ENCODE measurements around the gene DBH. TPM values are rescaled to one million over a fixed set of nuclear protein-coding genes. Genes with fewer than 3 reads are reported as not detected.

DBH gene
- total and polyA plus RNA-seq, 2 donors (not counting 1 experiment from before 2014, with no cell fraction given) = not detected

GRCh38 chr9:133696071-133696472 is 59.9 kb downstream of the DBH start:
- Mint-ChIP-seq H3K9me3 (ENCODE audit: insufficient read depth) (no peaks in the 10 kb centered on the region), H3K4me3 (no peak overlapping the region), H3K27ac (no peak overlapping the region), H3K27me3 (peaks cover 45% of the 10 kb centered on the region), H3K4me1 (peaks cover 9% of the 10 kb centered on the region)
- Histone ChIP-seq H3K4me3 (ENCODE audit: control extremely low read depth in 1 of 5, extremely low read depth in 1 of 5, insufficient read depth in 1 of 5, low read depth in 2 of 5, low read length in 4 of 5) (no peak overlapping the region), H3K36me3 (replicated peaks in 1 of 2; ENCODE audit: control extremely low read depth in 1 of 2, control insufficient read depth in 1 of 2, extremely low read depth in 1 of 2, insufficient read depth in 2 of 2, low read length in 1 of 2) (no peaks in the 10 kb centered on the region), H3K9ac (ENCODE audit: low read length) (no peak overlapping the region), H3K9me3 (ENCODE audit: control extremely low read depth in 1 of 3, control insufficient read depth in 2 of 3, insufficient read depth in 1 of 3, low read length in 2 of 3) (peaks cover 0 to 2% (median 0%) of the 10 kb centered on the region in 3 donors), H2AFZ (ENCODE audit: insufficient read depth, low read depth, low read length, poor library complexity, severe bottlenecking) (no peak overlapping the region), H3K4me2 (replicated peaks; ENCODE audit: low read depth, low read length, poor library complexity, severe bottlenecking) (no peak overlapping the region), H3K27ac (ENCODE audit: low read length in 2 of 2) (no peak overlapping the region), H3K27me3 (replicated peaks in 1 of 4; ENCODE audit: control extremely low read depth in 1 of 4, control insufficient read depth in 3 of 4, insufficient read depth in 4 of 4, low read length in 3 of 4) (peaks cover 0 to 17% (median 0%) of the 10 kb centered on the region in 4 experiments), H3K4me1 (ENCODE audit: control insufficient read depth in 2 of 2, insufficient read depth in 2 of 2, low read length in 2 of 2) (peaks cover 3 to 5% of the 10 kb centered on the region in 2 donors), H4K20me1 (ENCODE audit: control insufficient read depth, insufficient read depth, low read length, poor library complexity, severe bottlenecking) (no peaks in the 10 kb centered on the region), H3K79me2 (ENCODE audit: control insufficient read depth, insufficient read depth, low read length) (no peaks in the 10 kb centered on the region)
- 93% methylated on average over 12 of the region's 12 CpGs for WGBS (ENCODE audit: insufficient coverage)
- no peak for DNase-seq
- CTCF ChIA-PET = no interaction called here
- intact Hi-C loops (cut with micrococcal nuclease) = no loop called here
- no peak for ATAC-seq (ENCODE audit: low read depth)
- POLR2A ChIA-PET = no interaction called here
- TF ChIP-seq EZH2 (IDR thresholded peaks at IDR 0.05; ENCODE audit: borderline replicate concordance, insufficient read depth, low read depth, low read length, poor library complexity, severe bottlenecking) (no peak), CTCF (IDR thresholded peaks at IDR 0.05) (no peak)

- TF ChIP-seq EZH2 (IDR thresholded peaks at IDR 0.05; ENCODE audit: borderline replicate concordance, insufficient read depth, low read depth, low read length, poor library complexity, severe bottlenecking) = no peak
- no peak for TF ChIP-seq CTCF (IDR thresholded peaks at IDR 0.05)
- Mint-ChIP-seq H3K4me1 (peaks cover 25% of the 10 kb centered on the region), H3K4me3 (no peak overlapping the region), H3K27me3 (peaks cover 39% of the 10 kb centered on the region), H3K9me3 (ENCODE audit: insufficient read depth) (no peaks in the 10 kb centered on the region), H3K27ac (no peak overlapping the region)
- Histone ChIP-seq H2AFZ (ENCODE audit: insufficient read depth, low read depth, low read length, poor library complexity, severe bottlenecking) (no peak overlapping the region), H3K4me3 (ENCODE audit: control extremely low read depth in 1 of 5, extremely low read depth in 1 of 5, insufficient read depth in 1 of 5, low read depth in 2 of 5, low read length in 4 of 5) (no peak overlapping the region), H3K4me2 (replicated peaks; ENCODE audit: low read depth, low read length, poor library complexity, severe bottlenecking) (no peak overlapping the region), H3K27ac (ENCODE audit: low read length in 2 of 2) (no peak overlapping the region), H3K9ac (ENCODE audit: low read length) (no peak overlapping the region), H3K27me3 (replicated peaks in 1 of 4; ENCODE audit: control extremely low read depth in 1 of 4, control insufficient read depth in 3 of 4, insufficient read depth in 4 of 4, low read length in 3 of 4) (peaks cover 0 to 21% (median 6%) of the 10 kb centered on the region in 4 experiments), H3K4me1 (ENCODE audit: control insufficient read depth in 2 of 2, insufficient read depth in 2 of 2, low read length in 2 of 2) (peaks cover 16 to 28% of the 10 kb centered on the region in 2 donors), H3K36me3 (replicated peaks in 1 of 2; ENCODE audit: control extremely low read depth in 1 of 2, control insufficient read depth in 1 of 2, extremely low read depth in 1 of 2, insufficient read depth in 2 of 2, low read length in 1 of 2) (no peaks in the 10 kb centered on the region), H3K79me2 (ENCODE audit: control insufficient read depth, insufficient read depth, low read length) (no peaks in the 10 kb centered on the region), H4K20me1 (ENCODE audit: control insufficient read depth, insufficient read depth, low read length, poor library complexity, severe bottlenecking) (no peaks in the 10 kb centered on the region), H3K9me3 (ENCODE audit: control extremely low read depth in 1 of 3, control insufficient read depth in 2 of 3, insufficient read depth in 1 of 3, low read length in 2 of 3) (peaks cover 0 to 4% (median 0%) of the 10 kb centered on the region in 3 donors)
- DNase-seq = no peak
- ChIA-PET CTCF (no interaction called here), POLR2A (no interaction called here)
- no peak for ATAC-seq (ENCODE audit: low read depth)
- intact Hi-C loops (cut with micrococcal nuclease) = no loop called here
- no CpG with 5 or more reads among the region's 6 CpGs for WGBS (ENCODE audit: insufficient coverage)
These were observed 63.4 kb downstream of the DBH start for GRCh38 chr9:133699546-133699945.
